Upper lobe of left lung (tissue), 6 donors: Measurements from ENCODE around the gene SPSB4. TPM values are rescaled to one million over a fixed set of nuclear protein-coding genes. Genes with fewer than 3 reads are reported as not detected.

Source experiments
- ATAC-seq, 2 donors: fragments of 200-7000 bp; cut with Tn5 transposase; one replicate each; pipeline ENCODE4 v1.9.1; 2022; ENCODE audit warnings: mild to moderate bottlenecking in 2 of 2, moderate library complexity in 2 of 2; ENCODE audit not compliant: low FRiP score in 2 of 2
- DNase-seq, 2 donors: peaks; one replicate each; pipeline ENCODE4 v3.0.0-alpha.2; 2019 to 2020
- H3K27ac ChIP-seq, 4 donors: fragments of 200-600 bp; sonication (generic); one replicate each; pipeline ENCODE4 v1.5.1; 2016 to 2019
- H3K27me3 ChIP-seq, 4 donors: fragments of 200-600 bp; sonication (generic); one replicate each; pipeline ENCODE4 v1.5.1; 2017 to 2019
- H3K36me3 ChIP-seq, 4 donors: fragments of 200-600 bp; sonication (generic); one replicate each; pipeline ENCODE4 v1.5.1; 2016 to 2019
- H3K4me1 ChIP-seq, 4 donors: fragments of 200-600 bp; sonication (generic); one replicate each; pipeline ENCODE4 v1.5.1; 2018 to 2019
- H3K4me3 ChIP-seq, 4 donors: fragments of 200-600 bp; sonication (generic); one replicate each; pipeline ENCODE4 v1.5.1; 2017 to 2019; ENCODE audit warnings: mild to moderate bottlenecking in 2 of 4, moderate library complexity in 1 of 4
- H3K9me3 ChIP-seq, 4 donors: fragments of 200-600 bp; sonication (generic); one replicate each; pipeline ENCODE4 v1.5.1; 2018 to 2019
- EP300 ChIP-seq, 4 donors: sonication (generic); formaldehyde crosslinking; IDR thresholded peaks; one replicate each; pipeline ENCODE4 v1.5.1; 2017; ENCODE audit warnings: antibody characterized with exemption in 4 of 4, control low read depth in 2 of 4
- POLR2AphosphoS5 ChIP-seq, 2 donors: sonication (generic); formaldehyde crosslinking; IDR thresholded peaks; one replicate each; pipeline ENCODE4 v1.5.1; 2017; ENCODE audit warnings: antibody characterized with exemption in 2 of 2
- WGBS, 2 donors: methylation state at CpG; one replicate each; pipeline ENCODE4 v1.1.5; 2017 to 2018; 5-methylcytosine and 5-hydroxymethylcytosine counted together
- total RNA-seq, 6 donors: library from RNA; depleted of rRNA in 4 of 6; stranded (reverse); fragments of >200 nt in 4 of 6; gene quantifications; one replicate each; pipeline versions ENCODE4 v1.1.0 to v1.2.1, GENCODE V29; 2016 to 2021
- TF ChIP-seq, protein P1 (sequence below), 6 experiments: fragments of 450-650 bp in 4 of 6; fragments of 200-600 bp in 2 of 6; sonication (generic) in 2 of 6; IDR thresholded peaks; one replicate each; pipeline ENCODE4 v1.5.1; 2016 to 2019; ENCODE audit warnings: antibody characterized with exemption in 6 of 6
- donor health status: DM: no; HTN: no; CAD: no; lungs with moderate emphysema.
- donor health status: DM: no; HTN: yes; CAD: no; lungs with severe emphysema.

SPSB4 gene
- total RNA-seq, 6 donors from 2014 or later: 0.29 to 4.2 (median 1.1) TPM; not detected in 1

DNA sequence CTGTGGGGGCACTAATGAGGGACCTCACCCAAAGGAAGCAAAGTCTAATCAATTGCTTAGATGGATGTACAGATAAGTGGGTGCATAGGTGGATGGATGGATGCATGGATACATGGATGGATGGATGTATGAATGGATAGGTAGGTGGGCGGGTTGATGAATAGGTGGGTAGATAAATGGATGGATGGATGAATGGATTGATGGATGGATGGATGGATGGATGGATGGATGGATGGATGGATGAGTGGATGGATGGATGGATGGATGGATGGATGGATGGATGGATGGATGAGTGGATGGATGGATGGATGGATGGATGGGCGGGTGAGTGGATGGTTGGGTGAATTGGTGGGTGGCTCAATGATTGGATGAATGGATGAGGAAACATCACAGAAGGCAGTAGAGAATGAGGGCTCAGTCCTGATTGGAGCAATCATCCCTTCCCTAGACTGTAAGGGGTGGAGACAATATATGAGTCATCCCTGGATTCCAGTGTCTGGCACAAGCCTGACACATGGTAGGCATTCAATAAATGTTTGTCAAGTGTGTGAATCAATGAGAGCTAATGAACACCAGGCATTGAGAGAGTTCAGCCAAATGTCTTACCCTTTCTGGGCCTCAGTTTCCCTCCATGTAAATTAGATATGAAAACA is 140.1 kb downstream of the SPSB4 start:
- H3K4me3 ChIP-seq: no peak overlapping the region
- no peaks in the 10 kb centered on the region for H3K36me3 ChIP-seq
- WGBS, 2 donors: 73 to 96% methylated on average over 2 of the region's 2 CpGs
- no peaks in the 10 kb centered on the region for H3K27me3 ChIP-seq
- ATAC-seq: no peak
- H3K27ac ChIP-seq: no peak overlapping the region
- no peak for DNase-seq
- no peak for TF ChIP-seq POLR2AphosphoS5 (IDR thresholded peaks at IDR 0.05)
- TF ChIP-seq, protein P1, sequence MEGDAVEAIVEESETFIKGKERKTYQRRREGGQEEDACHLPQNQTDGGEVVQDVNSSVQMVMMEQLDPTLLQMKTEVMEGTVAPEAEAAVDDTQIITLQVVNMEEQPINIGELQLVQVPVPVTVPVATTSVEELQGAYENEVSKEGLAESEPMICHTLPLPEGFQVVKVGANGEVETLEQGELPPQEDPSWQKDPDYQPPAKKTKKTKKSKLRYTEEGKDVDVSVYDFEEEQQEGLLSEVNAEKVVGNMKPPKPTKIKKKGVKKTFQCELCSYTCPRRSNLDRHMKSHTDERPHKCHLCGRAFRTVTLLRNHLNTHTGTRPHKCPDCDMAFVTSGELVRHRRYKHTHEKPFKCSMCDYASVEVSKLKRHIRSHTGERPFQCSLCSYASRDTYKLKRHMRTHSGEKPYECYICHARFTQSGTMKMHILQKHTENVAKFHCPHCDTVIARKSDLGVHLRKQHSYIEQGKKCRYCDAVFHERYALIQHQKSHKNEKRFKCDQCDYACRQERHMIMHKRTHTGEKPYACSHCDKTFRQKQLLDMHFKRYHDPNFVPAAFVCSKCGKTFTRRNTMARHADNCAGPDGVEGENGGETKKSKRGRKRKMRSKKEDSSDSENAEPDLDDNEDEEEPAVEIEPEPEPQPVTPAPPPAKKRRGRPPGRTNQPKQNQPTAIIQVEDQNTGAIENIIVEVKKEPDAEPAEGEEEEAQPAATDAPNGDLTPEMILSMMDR (IDR thresholded peaks at IDR 0.05): no peak
- no peaks in the 10 kb centered on the region for H3K4me1 ChIP-seq
- no peaks in the 10 kb centered on the region for H3K9me3 ChIP-seq

DNA sequence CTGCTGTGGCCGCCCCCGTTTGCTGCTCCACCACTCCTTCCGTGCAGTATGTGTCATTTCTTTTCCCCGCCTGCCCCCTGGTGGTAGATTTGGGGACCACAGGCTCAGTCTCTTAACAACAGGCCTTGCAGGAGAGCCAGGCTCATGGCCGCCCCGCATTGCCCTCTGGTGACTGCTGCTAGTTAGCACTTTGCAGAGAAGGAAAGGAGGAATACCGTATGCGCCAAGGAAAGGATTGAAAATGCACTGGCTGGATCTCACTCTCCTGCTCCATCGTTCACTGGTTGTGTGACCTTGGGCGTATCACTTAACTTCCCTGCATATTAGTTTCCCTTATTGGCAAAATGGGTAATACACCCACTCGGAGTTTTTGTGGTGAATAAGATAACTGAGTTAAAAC is 141.2 kb downstream of the SPSB4 start:
- TF ChIP-seq EP300 (IDR thresholded peaks at IDR 0.05): no peak
- TF ChIP-seq, protein P1 (IDR thresholded peaks at IDR 0.05): peak; percentile 95 to 99 (median 98)
- Histone ChIP-seq H3K36me3 (no peaks in the 10 kb centered on the region), H3K4me1 (no peaks in the 10 kb centered on the region), H3K27ac (no peak overlapping the region), H3K4me3 (no peak overlapping the region), H3K9me3 (no peaks in the 10 kb centered on the region), H3K27me3 (no peaks in the 10 kb centered on the region)
- WGBS, 2 donors: 11 to 12% methylated on average over 11 of the region's 11 CpGs
- ATAC-seq (peak; percentile 97 to 99), DNase-seq (peak; percentile 93 to 96)

DNA sequence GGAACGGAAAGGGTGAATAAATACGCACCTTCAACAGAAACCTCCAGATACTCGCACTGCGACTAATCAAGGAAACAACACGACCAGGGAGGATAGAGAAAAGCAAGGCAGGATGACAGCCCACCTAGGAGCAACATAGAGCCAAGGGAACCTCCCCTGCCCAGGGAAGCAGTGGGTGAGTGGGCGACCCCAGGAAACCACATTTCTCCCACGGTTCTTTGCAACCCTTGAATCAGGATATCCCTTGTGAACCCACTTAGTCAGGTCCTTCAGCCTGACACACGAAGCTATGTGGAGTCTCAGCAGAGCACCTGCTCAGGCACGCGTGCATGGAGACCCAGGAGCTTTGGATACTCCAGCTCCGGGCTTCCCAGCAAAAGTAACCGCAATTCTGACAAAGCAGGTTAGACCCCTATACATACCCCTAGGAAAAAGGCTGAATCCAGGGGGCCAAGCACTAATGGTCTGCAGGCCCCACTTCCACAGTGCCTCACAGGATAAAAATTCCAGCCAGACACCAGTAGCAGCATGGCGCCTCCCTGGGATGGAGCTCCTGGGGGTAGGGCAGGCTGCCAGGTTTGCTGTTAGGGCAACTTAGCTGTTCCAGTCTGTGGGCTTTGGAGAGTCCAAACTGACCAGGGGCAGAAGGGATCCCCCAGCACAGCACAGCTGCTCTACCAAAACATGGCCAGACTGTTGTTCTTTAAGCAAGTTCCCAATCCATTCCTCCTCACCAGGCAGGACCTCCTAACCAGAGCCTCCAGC is 142.1 kb downstream of the SPSB4 start:
- H3K4me1 ChIP-seq: no peaks in the 10 kb centered on the region
- TF ChIP-seq EP300 (IDR thresholded peaks at IDR 0.05): no peak
- TF ChIP-seq POLR2AphosphoS5 (IDR thresholded peaks at IDR 0.05): no peak
- TF ChIP-seq, protein P1 (IDR thresholded peaks at IDR 0.05): no peak
- H3K36me3 ChIP-seq: no peaks in the 10 kb centered on the region
- no peak overlapping the region for H3K27ac ChIP-seq
- H3K4me3 ChIP-seq: no peak overlapping the region
- ATAC-seq (no peak), DNase-seq (no peak)
- H3K9me3 ChIP-seq: no peaks in the 10 kb centered on the region
- 68 to 74% methylated on average over 12 to 13 of the region's 13 CpGs for WGBS, 2 donors
- no peaks in the 10 kb centered on the region for H3K27me3 ChIP-seq

Other genes starting within 250 kb of the SPSB4 start
- 100 to 1,000 TPM in 2 of 6 donors, 10 to 100 TPM in 4; 49.2 to 172 (median 81.8) TPM for gene SLC25A36, start 109.5 kb upstream of the SPSB4 start, total RNA-seq
- 10 to 100 TPM in 3 of 6 donors, 1 to 10 TPM in 3; 6.5 to 17.5 (median 9.8) TPM for gene PXYLP1, start 180.5 kb downstream of the SPSB4 start, total RNA-seq